Stimulated activated CD4-positive, alpha-beta T cell treated with anti-CD3 and anti-CD28 coated beads, Interleukin-4, amount 100 ng/mL, for 1 hour (primary cell): ENCODE results near the gene TECPR2.
"Not testable (repeated sequence)": the region's sequence is repeated elsewhere in the genome, so short reads cannot be mapped to it uniquely, and the experiment has no call there.

ENCODE experiments used
- DNase-seq: peaks from one replicate; pipeline ENCODE4 v3.0.0-alpha.2; 2020

TECPR2 gene

GRCh38 chr14:102362545-102363181 lies at the start of gene TECPR2, which contains the start of gene CINP:
TSS of gene TECPR2 (plus strand) at chr14:102362941. CDS start at chr14:102376722, 13,781 bp downstream.
TSS of gene CINP (minus strand) at chr14:102362890. CDS start at chr14:102362851, 39 bp downstream.
- DNase-seq, result peak; percentile 98

GRCh38 chr14:102314242-102315011 lies 48.3 kb upstream of the TECPR2 start:
- DNase-seq, result peak; percentile 83

GRCh38 chr14:102315121-102315520 lies 47.6 kb upstream of the TECPR2 start:
- DNase-seq, result no peak

- DNase-seq, result no peak
Measured at GRCh38 chr14:102316338-102316742, 46.4 kb upstream of the TECPR2 start.

- DNase-seq, result peak; percentile 93
Measured at GRCh38 chr14:102316743-102317563, 45.8 kb upstream of the TECPR2 start.

GRCh38 chr14:102317564-102318248 lies 45.0 kb upstream of the TECPR2 start:
- no peak for DNase-seq

- DNase-seq, result no peak
Measured at GRCh38 chr14:102318781-102319276, 43.9 kb upstream of the TECPR2 start.

GRCh38 chr14:102319351-102320032 lies 43.2 kb upstream of the TECPR2 start, which contains the start of gene ZNF839:
TSS of gene ZNF839 (plus strand) at chr14:102319746. CDS start at chr14:102319766, 20 bp downstream.
- peak; percentile 96 for DNase-seq

- peak; percentile 48 for DNase-seq
Measured at GRCh38 chr14:102320033-102320660, 42.6 kb upstream of the TECPR2 start.

GRCh38 chr14:102320671-102321455 lies 41.9 kb upstream of the TECPR2 start:
- DNase-seq, result no peak

- DNase-seq, result no peak
Measured at GRCh38 chr14:102321456-102322422, 41.0 kb upstream of the TECPR2 start.

GRCh38 chr14:102323102-102323501 lies 39.6 kb upstream of the TECPR2 start:
- no peak for DNase-seq

GRCh38 chr14:102325791-102326345 lies 36.9 kb upstream of the TECPR2 start:
- DNase-seq, result no peak

GRCh38 chr14:102326583-102326982 lies 36.2 kb upstream of the TECPR2 start:
- DNase-seq, result no peak

GRCh38 chr14:102329381-102329780 lies 33.4 kb upstream of the TECPR2 start:
- DNase-seq, result not testable (repeated sequence)

- DNase-seq, result no peak
Measured at GRCh38 chr14:102330806-102331205, 31.9 kb upstream of the TECPR2 start.

GRCh38 chr14:102333390-102333789 lies 29.4 kb upstream of the TECPR2 start:
- no peak for DNase-seq

GRCh38 chr14:102333795-102334705 lies 28.7 kb upstream of the TECPR2 start:
- no peak for DNase-seq
